ENCODE results near the gene JAZF1. TPM values are rescaled to one million over a fixed set of nuclear protein-coding genes. Genes with fewer than 3 reads are reported as not detected.
A peak's percentile ranks its signal among the peaks of the same experiment; 100 is the strongest.

The JAZF1 gene
- total RNA-seq, 1 donor from 2014 or later: 3.9 TPM

DNA sequence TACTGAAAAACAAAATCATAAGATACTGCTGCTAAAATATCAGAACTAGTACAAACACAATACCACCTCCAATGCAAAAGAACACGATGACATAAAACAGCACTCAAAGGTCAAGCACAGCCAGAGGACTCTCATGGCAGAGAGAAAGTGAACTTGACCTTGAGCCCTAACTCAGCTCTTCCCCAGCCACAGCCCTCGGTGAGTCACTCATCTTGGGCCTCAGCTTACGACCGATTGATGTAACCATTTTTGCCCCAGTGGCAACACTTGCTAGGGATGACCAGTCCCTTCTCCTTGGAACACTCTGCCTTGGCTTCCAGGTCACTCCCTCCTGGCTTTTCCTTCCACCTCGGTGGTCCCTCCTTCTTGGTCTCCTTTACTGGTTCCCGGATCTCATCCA is 77.8 kb downstream of the JAZF1 start:
- no peaks in the 10 kb centered on the region for H3K9me3 Mint-ChIP-seq
- no peak for DNase-seq (ENCODE audit: low spot score)
- no peaks in the 10 kb centered on the region for H3K36me3 Mint-ChIP-seq (ENCODE audit: low read depth)
- peaks cover 4% of the 10 kb centered on the region for H3K4me1 Mint-ChIP-seq (ENCODE audit: low read depth)
- H3K4me3 Mint-ChIP-seq (ENCODE audit: low read depth): no peak overlapping the region
- H3K27me3 Mint-ChIP-seq (ENCODE audit: low read depth): peaks cover 4% of the 10 kb centered on the region
- intact Hi-C loops (cut with micrococcal nuclease): no loop called here
- no peak overlapping the region for H3K27ac Mint-ChIP-seq

DNA sequence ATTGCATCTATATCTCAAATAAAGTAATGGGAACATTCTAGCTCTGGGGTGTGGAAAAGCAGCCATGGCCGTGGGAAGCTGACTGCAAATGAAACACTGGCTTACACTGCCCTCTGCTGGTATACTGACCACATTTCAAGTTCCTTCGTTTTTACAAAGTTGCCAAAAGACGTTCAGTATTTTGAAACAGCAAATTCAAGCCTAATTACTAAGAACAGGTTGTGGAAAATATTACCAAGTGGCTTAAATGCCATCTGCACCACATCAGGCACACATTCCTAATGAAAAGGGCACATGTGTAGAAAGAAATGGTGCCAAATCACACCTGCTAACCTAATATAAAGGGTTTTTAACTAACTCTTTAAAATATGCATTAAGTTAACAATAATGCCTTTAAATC is 83.9 kb downstream of the JAZF1 start:
- intact Hi-C loops (cut with micrococcal nuclease): loop anchor here (5.0 kb wide), 1 partner anchor 899 kb away; no protein-coding TSS in a partner anchor
- Mint-ChIP-seq H3K4me3 (ENCODE audit: low read depth) (no peak overlapping the region), H3K36me3 (ENCODE audit: low read depth) (no peaks in the 10 kb centered on the region), H3K27me3 (ENCODE audit: low read depth) (peaks cover 4% of the 10 kb centered on the region), H3K4me1 (ENCODE audit: low read depth) (peaks cover 2% of the 10 kb centered on the region), H3K9me3 (no peaks in the 10 kb centered on the region), H3K27ac (no peak overlapping the region)
- no peak for DNase-seq (ENCODE audit: low spot score)

DNA sequence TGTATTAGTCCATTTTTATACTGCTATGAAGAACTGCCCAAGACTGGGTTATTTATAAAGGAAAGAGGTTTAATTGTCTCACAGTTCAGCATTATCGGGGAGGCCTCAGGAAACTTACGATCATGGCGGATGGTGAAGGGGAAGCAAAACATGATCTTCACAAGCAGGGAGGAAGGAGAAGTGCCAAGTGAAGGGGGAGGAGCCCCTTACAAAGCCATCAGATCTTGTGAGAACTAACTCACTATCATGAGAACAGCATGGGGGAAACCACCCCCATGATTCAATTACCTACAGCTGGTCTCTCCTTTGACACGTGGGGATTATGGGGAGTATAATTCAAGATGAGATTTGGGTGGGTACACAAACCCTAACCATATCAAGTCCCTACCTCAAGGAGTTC is 85.4 kb downstream of the JAZF1 start:
- no peaks in the 10 kb centered on the region for H3K9me3 Mint-ChIP-seq
- H3K27me3 Mint-ChIP-seq (ENCODE audit: low read depth): peaks cover 6% of the 10 kb centered on the region
- intact Hi-C loops (cut with micrococcal nuclease): loop anchor here (5.0 kb wide), 1 partner anchor 898 kb away; no protein-coding TSS in a partner anchor
- H3K4me1 Mint-ChIP-seq (ENCODE audit: low read depth): peaks cover 2% of the 10 kb centered on the region
- H3K36me3 Mint-ChIP-seq (ENCODE audit: low read depth): no peaks in the 10 kb centered on the region
- H3K27ac Mint-ChIP-seq: no peak overlapping the region
- no peak for DNase-seq (ENCODE audit: low spot score)
- no peak overlapping the region for H3K4me3 Mint-ChIP-seq (ENCODE audit: low read depth)

DNA sequence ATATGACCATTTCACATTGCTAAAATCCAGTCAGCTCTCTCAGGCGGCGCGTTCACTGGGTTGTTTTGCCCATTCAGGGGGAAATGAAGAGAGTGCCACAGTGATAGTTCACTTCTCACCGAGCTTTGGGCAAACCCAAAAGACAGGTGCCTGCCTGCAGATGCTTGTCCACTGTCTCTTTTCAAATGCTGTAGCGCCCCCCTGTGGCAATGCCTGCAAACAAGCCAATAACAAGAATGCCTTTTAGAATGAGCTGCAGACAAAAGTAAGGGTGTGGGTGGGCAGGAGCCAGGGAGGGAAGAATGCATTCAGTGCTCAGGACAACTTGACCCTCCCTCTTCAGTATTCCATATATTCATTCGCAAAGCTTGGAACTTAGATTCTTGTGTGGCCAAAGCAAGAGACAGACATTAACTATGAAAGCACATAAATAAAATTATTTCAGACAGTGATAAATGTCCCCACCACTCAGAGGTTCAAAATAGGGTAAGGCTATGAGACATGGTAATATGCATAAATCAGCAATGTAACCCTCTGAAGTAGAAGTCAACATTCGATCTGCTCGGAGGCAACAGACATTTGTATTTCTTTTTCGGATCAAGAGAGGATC is 86.9 kb downstream of the JAZF1 start:
- peaks cover 4% of the 10 kb centered on the region for H3K4me1 Mint-ChIP-seq (ENCODE audit: low read depth)

DNA sequence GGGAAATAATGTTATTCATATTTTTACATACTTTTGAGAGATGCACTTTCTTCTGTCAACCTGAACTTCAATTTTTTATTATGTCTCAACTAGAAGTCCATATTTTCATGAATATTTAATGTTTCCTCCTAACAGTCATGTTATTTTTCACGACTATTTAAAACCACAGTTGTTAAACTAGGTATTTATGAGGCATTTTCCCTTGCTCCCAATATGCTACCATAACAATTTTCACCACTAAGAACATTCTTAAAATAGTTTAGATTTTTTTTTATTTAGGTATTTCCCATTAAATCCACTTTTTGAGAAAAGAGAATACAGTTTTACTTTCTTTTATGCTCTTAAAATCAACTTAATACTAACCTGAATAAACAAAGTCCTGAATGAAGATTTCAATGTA is 89.4 kb downstream of the JAZF1 start:
- peaks cover 2% of the 10 kb centered on the region for H3K4me1 Mint-ChIP-seq (ENCODE audit: low read depth)
- no peaks in the 10 kb centered on the region for H3K9me3 Mint-ChIP-seq
- no peak for DNase-seq (ENCODE audit: low spot score)
- intact Hi-C loops (cut with micrococcal nuclease): no loop called here
- no peaks in the 10 kb centered on the region for H3K36me3 Mint-ChIP-seq (ENCODE audit: low read depth)
- H3K27me3 Mint-ChIP-seq (ENCODE audit: low read depth): peaks cover 18% of the 10 kb centered on the region
- no peak overlapping the region for H3K4me3 Mint-ChIP-seq (ENCODE audit: low read depth)
- no peak overlapping the region for H3K27ac Mint-ChIP-seq

More for the DNA sequence above, 86.9 kb downstream of the JAZF1 start:
- no peak overlapping the region for H3K4me3 Mint-ChIP-seq (ENCODE audit: low read depth)
- intact Hi-C loops (cut with micrococcal nuclease): no loop called here
- no peaks in the 10 kb centered on the region for H3K36me3 Mint-ChIP-seq (ENCODE audit: low read depth)
- H3K9me3 Mint-ChIP-seq: no peaks in the 10 kb centered on the region
- peak; percentile 19 for DNase-seq (ENCODE audit: low spot score)
- no peak overlapping the region for H3K27ac Mint-ChIP-seq
- H3K27me3 Mint-ChIP-seq (ENCODE audit: low read depth): peaks cover 9% of the 10 kb centered on the region

DNA sequence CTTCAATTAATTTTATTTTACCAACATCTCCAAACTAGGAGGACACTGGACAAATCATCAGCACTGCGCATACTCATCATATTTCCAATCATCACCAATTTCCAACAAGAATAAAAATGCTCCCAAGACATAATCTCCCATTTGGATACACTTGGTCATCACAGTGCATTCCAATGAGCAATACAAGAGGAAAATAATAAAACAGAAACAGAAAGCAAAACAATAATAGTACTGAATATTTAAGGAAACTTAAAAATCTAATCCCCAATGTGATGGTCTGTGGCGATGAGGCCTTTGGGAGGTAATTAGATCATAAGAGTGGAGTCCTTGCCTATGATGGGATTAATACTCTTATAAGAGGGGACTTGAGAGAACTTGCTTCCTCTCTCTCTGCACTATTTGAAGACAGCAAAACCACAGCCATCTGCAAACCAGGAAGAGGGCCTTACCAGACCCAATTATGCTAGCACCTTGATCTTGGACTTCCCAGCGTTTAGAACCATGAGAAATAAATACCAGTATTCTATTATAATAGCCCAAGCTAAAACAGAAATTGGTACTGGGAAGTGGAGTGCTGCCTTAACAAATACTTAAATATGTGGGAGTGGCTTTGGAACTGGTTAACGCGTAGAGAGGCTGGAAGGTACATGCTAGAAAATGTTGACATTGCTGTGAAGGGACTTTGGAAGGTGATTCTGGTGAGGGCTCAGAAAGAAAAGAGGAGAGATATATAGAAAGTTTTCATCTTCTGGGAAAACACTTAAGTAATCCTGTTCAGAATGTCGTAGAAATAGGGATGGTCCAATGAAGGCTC is 91.5 kb downstream of the JAZF1 start:
- H3K27ac Mint-ChIP-seq: no peak overlapping the region
- intact Hi-C loops (cut with micrococcal nuclease): no loop called here
- no peaks in the 10 kb centered on the region for H3K36me3 Mint-ChIP-seq (ENCODE audit: low read depth)
- no peak overlapping the region for H3K4me3 Mint-ChIP-seq (ENCODE audit: low read depth)
- H3K9me3 Mint-ChIP-seq: no peaks in the 10 kb centered on the region
- DNase-seq (ENCODE audit: low spot score): no peak
- peaks cover 2% of the 10 kb centered on the region for H3K4me1 Mint-ChIP-seq (ENCODE audit: low read depth)
- peaks cover 23% of the 10 kb centered on the region for H3K27me3 Mint-ChIP-seq (ENCODE audit: low read depth)

DNA sequence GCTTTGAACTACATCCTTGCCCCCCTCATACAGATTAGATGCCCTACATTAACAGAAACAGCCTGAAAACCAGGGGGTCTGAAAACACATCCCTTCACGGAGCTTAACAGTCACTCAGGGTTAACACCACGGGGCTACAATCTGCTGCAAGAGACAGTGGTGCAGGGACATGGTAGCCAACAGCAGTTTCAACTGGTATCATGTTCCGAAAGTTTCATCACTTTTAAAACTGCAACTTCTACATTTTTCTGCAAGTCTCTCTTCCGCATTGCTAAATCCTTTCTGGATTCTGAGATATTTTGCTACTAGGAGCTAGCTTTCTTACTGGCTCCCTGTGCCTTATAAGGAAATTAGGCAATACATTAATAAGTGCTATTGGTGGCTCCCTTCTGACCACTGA is 92.6 kb downstream of the JAZF1 start:
- Mint-ChIP-seq H3K4me1 (ENCODE audit: low read depth) (peaks cover 2% of the 10 kb centered on the region), H3K27ac (no peak overlapping the region), H3K27me3 (ENCODE audit: low read depth) (peaks cover 26% of the 10 kb centered on the region), H3K36me3 (ENCODE audit: low read depth) (no peaks in the 10 kb centered on the region), H3K4me3 (ENCODE audit: low read depth) (no peak overlapping the region), H3K9me3 (no peaks in the 10 kb centered on the region)
- DNase-seq (ENCODE audit: low spot score): no peak
- intact Hi-C loops (cut with micrococcal nuclease): no loop called here

DNA sequence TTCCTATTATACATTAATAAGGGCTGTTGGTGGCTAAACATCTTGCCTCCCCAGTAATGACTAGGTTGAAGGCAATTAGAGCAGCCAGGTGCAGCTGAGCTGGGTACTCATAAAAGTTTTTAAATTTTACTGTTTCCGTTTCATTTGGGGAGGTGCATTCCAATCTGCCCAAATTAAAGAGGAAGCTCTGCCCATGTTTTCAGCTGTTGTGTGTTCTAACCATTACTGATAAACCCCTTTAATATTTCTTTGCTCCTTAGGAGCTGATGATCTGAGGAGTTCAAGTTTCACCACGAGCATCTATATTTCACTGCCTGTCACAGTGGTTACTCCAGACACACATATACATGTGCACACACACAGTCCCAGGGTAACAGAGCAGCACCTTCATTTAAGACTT is 94.4 kb downstream of the JAZF1 start:
- H3K36me3 Mint-ChIP-seq (ENCODE audit: low read depth): no peaks in the 10 kb centered on the region
- peaks cover 2% of the 10 kb centered on the region for H3K4me1 Mint-ChIP-seq (ENCODE audit: low read depth)
- H3K9me3 Mint-ChIP-seq: no peaks in the 10 kb centered on the region
- no peak overlapping the region for H3K4me3 Mint-ChIP-seq (ENCODE audit: low read depth)
- no peak overlapping the region for H3K27ac Mint-ChIP-seq
- DNase-seq (ENCODE audit: low spot score): no peak
- H3K27me3 Mint-ChIP-seq (ENCODE audit: low read depth): peaks cover 35% of the 10 kb centered on the region
- intact Hi-C loops (cut with micrococcal nuclease): no loop called here

DNA sequence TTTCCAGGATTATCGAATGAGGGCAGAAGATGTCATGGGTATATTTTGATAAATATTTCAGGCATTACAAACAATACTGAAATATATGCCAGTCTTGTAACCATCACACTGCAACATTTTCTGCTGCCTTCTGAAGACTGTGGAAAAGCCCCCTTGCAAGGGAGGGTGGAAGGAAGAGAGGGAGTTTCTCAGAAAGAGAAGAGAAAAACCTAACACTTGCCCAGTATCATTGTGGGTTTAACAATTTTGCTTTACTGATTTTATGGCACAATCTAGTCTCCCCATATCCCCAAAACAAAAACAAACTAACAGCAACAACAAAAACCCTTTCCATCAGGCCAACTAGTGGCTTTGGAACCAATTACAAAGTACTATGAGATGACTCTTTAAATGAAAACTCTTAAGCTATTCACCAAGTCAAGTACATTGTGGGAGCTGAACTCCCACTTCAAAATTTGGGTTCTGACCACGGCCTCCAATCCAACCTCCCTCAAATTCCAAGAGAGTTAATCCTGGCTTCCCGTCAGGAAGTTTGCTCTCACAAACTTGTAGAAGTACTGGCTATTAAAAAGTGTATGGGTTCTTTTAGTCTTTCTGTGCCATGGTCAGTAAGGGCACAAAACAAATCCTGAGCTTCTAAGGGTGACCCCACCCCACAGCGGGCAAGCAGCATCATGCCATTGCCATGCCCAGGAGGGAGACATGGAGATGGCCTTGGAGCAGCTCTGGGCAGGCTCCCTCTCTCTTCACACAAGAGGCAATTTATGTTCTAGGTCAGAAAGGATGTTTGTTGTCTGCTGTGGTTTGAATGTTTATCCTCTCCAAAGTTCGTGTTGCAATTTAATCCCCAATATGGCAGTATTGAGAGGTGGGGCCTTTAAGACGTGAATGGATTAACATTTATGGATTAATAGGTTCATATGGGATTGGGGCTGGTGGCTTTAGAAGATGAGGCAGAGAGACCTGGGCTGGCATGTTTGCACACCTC is 96.3 kb downstream of the JAZF1 start:
- H3K27ac Mint-ChIP-seq: no peak overlapping the region
- no peaks in the 10 kb centered on the region for H3K4me1 Mint-ChIP-seq (ENCODE audit: low read depth)
- H3K27me3 Mint-ChIP-seq (ENCODE audit: low read depth): peaks cover 31% of the 10 kb centered on the region
- no peaks in the 10 kb centered on the region for H3K9me3 Mint-ChIP-seq
- no peak for DNase-seq (ENCODE audit: low spot score)
- H3K36me3 Mint-ChIP-seq (ENCODE audit: low read depth): no peaks in the 10 kb centered on the region
- intact Hi-C loops (cut with micrococcal nuclease): no loop called here
- H3K4me3 Mint-ChIP-seq (ENCODE audit: low read depth): no peak overlapping the region

DNA sequence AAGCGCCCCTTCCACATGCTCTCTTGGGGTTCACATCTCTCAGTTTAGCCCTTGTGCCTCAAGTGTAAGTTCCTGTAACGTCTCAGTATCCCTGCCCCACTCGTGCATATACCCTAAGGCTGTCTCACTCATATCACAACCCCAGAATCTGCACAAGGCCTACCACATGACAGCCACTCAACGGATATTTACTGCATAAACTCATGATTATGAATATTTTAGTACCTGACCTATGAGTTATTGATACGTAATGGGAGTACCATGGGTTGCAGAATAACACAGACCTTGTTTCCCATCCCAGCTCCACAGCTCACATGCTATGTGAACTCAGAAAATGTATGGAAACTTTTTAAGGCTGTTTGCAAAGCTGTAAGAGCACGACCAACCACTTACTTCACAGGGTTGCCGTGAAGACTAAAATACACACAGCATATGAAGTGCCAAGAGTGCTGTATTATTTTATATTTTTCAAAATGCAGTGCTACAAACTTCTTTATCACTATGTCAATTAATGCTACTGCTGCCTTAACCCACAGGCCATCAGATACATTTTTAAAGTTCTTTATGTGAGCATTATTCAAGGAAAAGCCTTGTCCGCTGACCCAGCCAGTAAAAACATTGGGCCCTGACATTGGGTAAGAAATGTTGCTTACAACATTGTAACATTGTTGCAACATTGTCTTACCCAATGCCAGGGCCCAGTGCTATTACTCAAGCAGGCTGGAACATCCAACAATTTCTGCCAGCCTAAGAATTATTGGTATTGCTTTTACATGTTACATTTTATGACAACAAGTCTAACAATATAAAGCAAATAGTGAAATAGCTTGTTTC is 97.2 kb downstream of the JAZF1 start:
- intact Hi-C loops (cut with micrococcal nuclease): no loop called here
- H3K4me3 Mint-ChIP-seq (ENCODE audit: low read depth): no peak overlapping the region
- no peak overlapping the region for H3K27ac Mint-ChIP-seq
- H3K27me3 Mint-ChIP-seq (ENCODE audit: low read depth): peaks cover 28% of the 10 kb centered on the region
- DNase-seq (ENCODE audit: low spot score): no peak
- no peaks in the 10 kb centered on the region for H3K36me3 Mint-ChIP-seq (ENCODE audit: low read depth)
- no peaks in the 10 kb centered on the region for H3K4me1 Mint-ChIP-seq (ENCODE audit: low read depth)
- H3K9me3 Mint-ChIP-seq: no peaks in the 10 kb centered on the region

DNA sequence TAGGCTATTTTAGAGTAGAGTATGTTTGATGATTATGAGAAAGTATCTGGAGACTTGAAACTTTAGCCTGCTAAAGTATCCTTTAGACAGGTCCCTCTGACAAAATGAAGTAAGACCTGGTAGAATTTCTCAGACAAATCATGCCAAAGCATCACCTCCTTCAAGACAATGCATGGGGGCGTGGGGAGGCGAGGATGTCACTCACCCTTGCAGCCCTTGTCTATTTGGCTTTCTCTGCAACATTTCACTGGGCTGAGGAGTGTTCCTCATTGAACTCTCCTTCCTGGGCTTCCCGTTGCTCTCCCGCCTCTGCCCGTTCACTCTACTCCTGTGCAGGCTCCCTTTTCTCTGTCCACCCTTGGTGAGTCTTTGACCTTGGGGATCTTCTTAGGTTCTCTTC is 98.5 kb downstream of the JAZF1 start:
- H3K9me3 Mint-ChIP-seq: no peaks in the 10 kb centered on the region
- peaks cover 24% of the 10 kb centered on the region for H3K27me3 Mint-ChIP-seq (ENCODE audit: low read depth)
- intact Hi-C loops (cut with micrococcal nuclease): no loop called here
- no peak for DNase-seq (ENCODE audit: low spot score)
- no peaks in the 10 kb centered on the region for H3K4me1 Mint-ChIP-seq (ENCODE audit: low read depth)
- H3K36me3 Mint-ChIP-seq (ENCODE audit: low read depth): no peaks in the 10 kb centered on the region
- no peak overlapping the region for H3K27ac Mint-ChIP-seq
- H3K4me3 Mint-ChIP-seq (ENCODE audit: low read depth): no peak overlapping the region

DNA sequence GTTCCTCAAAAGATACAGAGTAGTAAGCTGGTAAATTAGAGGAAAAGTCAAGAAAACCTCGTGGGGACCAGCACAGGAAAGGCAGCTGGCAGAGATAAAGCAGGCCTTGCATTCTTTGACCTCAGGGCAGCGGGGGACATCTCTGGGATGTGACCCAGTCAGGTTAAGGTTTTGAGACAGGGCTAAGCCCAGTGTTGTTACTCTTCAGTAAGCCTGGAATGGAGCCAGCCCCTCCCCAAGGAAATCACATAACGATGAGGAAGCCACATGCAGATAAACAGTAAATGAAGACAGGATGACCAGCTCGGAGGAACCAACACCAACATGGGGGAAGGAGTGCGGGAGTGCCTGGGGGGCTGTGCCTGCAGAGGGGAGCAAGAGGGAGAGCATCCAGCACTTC is 99.6 kb downstream of the JAZF1 start:
- no peak overlapping the region for H3K4me3 Mint-ChIP-seq (ENCODE audit: low read depth)
- peaks cover 21% of the 10 kb centered on the region for H3K27me3 Mint-ChIP-seq (ENCODE audit: low read depth)
- H3K27ac Mint-ChIP-seq: no peak overlapping the region
- no peak for DNase-seq (ENCODE audit: low spot score)
- no peaks in the 10 kb centered on the region for H3K36me3 Mint-ChIP-seq (ENCODE audit: low read depth)
- no peaks in the 10 kb centered on the region for H3K9me3 Mint-ChIP-seq
- H3K4me1 Mint-ChIP-seq (ENCODE audit: low read depth): no peaks in the 10 kb centered on the region
- intact Hi-C loops (cut with micrococcal nuclease): no loop called here
